Dermis microvascular lymphatic vessel endothelial cell (primary cell): ENCODE data around the gene DENND1A. TPM values are rescaled to one million over a fixed set of nuclear protein-coding genes. Genes with fewer than 3 reads are reported as not detected.
"Not testable (repeated sequence)": the region's sequence is repeated elsewhere in the genome, so short reads cannot be mapped to it uniquely, and the experiment has no call there.

Source experiments
- DNase-seq, 2 donors: peaks; one replicate each; pipeline versions ENCODE4 v3.0.0 to v3.0.0-alpha.2; 2010; ENCODE audit warnings: low read depth in 2 of 2
- total RNA-seq: library from RNA; depleted of rRNA; stranded (reverse); fragments of >200 nt; gene quantifications from 2 replicates; pipeline ENCODE4 v1.2.1, GENCODE V29; 2014

Gene DENND1A
- total RNA-seq, 1 donor from 2014 or later: 7.1 TPM

GRCh38 chr9:123345567-123345955, 584.4 kb downstream of the DENND1A start:
- no peak for DNase-seq

DNA sequence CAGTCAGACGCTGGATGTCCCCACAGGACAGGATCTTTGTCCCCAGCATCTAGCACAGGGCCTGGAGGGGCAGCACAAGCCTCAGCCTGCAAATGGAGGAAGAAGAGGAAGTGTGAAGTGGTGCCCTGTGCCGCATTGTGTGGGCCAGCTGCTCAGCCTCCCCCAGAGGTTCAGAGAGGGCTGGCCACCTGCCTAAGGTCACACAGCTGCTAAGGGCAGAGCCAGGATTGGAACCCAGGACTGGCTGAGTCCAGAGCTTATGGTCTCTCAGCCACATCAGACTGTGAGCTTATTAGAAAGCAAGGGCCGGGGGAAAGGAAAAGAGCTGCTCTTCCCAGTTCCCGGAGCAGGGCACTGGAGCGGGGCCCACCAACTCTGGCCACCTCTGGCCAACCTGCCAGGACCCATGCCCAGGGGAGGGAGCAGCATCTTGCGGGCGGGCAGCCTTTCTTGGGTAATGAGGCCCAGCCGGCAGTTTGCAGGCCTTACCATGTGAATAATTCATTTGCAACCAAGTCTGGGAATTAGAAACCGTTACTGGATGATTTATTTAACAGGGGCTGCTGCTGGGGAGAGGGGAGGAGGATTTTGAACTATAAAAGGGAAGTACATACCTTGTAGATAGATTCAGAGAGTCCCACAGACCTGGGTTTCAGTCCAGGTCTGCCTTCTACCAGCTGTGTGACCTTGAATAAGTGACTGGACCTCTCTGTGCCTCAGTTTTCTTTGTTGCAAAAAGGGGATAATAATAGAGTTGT, 585.6 kb downstream of the DENND1A start:
- no peak for DNase-seq

- no peak for DNase-seq
Measured at GRCh38 chr9:123343443-123344191, 586.3 kb downstream of the DENND1A start.

GRCh38 chr9:123342247-123342646, 587.7 kb downstream of the DENND1A start:
- DNase-seq: no peak

DNA sequence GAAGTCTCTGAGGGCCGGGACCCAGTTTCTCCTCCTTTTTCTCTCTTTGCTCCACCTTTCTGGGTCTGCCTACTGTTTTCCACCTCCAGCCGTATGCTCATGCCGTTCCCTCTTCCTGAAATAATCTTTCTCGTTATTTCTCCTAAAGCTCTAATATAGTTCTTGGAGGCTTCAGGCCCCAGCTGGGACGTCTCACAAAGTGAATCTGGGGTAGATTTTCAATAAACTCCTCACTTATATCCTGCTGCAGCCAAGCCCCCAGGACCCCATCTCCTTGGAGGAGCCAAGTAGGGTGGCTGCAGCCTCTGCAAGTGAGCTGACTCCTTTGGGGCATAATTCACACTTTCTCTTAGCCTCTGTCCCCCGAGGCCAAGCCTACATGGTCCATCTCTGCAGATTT, 588.1 kb downstream of the DENND1A start:
- DNase-seq: no peak

DNA sequence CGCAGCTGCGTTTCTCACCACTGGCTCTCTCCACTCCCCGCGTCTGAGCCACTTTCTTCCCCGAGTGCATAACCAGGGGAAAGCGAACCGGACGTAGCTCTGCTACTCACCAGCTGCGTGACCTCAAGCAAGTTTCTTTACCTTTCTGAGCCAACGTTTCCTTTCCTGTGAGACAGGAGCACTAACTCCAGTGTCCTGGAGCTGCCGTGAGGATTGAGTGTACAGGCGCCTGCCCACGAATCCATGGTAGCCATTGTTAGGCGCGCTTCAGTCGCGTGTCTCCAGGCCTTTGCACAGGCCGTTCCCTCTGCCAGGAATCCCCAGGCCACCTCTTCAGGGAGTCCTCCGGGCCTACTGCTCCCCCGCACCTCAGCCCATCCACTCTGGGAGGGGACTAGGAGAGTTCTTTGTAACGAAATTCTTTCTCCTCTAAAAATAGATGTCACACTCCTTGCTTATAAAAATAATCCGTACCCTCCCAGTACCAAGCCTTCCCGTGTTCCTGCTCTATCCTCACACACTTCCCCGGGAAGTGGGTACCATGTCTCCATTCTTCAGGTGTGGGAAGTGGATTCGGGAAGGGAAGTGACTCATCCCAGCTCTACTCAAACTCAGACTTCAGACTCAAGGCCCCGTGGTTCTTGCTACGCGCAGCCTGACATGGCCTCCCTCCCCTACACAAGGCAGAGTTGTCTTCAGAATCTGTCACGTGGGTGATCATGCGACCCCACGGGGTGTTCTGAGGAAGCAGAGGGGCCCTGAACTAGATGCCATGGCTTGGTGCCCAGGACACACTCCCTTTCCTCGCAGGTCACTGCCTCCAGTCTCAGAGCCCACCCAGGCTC, 590.0 kb downstream of the DENND1A start:
- peak in 1 of 2 donors; percentile 42 for DNase-seq

- peak in 1 of 2 donors; percentile 64 for DNase-seq
Measured at GRCh38 chr9:123338710-123339665, 590.9 kb downstream of the DENND1A start.

DNA sequence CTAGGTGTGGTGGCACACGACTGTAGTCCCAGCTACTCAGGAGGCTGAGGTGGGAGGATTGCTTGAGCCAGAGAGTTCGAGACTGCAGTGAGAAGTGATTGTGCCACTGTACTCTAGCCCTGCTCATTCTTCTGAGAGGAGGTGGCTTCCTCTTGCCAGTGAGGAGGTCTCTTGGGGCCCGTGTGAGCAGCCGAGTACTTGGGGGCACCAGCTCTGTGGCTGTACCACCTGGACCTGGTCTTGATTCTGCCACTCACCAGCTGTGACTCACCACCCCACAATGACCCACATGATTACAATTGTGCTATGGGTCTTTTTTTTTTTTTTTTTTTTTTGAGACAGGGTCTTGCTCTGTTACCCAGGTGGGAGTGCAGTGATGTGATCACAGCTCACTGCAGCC, 592.0 kb downstream of the DENND1A start:
- no peak for DNase-seq

GRCh38 chr9:123336959-123337358, 593.0 kb downstream of the DENND1A start:
- no peak for DNase-seq

DNA sequence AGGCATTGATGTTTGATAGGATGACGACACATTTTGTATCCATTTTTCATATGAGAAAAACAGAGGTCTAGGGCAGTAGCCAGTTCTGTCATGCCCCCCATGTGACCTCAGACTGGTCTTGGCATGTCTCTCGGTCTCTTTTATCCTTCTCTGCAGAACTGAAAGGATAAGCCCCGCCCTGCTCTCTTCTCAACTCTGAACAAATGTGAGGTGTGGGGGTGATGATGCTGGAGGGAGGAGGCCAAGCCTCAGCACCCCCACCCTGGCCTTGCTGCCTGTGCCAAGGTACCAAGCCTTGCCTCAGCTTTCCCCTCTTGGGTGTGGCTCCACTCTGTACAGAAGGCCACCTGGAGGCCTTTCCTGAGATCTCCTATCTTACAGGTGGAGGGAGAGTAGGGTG, 593.5 kb downstream of the DENND1A start:
- no peak for DNase-seq

DNA sequence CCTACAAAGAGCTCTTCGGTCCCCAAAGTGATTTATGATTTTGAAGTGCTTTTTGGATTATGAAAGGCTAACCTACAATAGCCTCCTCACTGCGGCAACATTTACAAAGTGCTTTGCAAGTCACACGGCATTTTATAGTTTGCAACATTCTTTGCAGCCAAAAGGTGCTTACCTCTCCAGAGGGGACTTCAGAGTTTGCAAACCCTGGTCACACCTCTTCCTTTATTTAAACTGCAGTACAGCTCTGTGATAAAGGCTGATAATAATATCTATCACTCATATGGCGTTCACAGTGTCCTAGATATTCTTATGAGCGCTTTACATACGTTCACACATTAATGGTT, 594.0 kb downstream of the DENND1A start:
- DNase-seq: no peak

DNA sequence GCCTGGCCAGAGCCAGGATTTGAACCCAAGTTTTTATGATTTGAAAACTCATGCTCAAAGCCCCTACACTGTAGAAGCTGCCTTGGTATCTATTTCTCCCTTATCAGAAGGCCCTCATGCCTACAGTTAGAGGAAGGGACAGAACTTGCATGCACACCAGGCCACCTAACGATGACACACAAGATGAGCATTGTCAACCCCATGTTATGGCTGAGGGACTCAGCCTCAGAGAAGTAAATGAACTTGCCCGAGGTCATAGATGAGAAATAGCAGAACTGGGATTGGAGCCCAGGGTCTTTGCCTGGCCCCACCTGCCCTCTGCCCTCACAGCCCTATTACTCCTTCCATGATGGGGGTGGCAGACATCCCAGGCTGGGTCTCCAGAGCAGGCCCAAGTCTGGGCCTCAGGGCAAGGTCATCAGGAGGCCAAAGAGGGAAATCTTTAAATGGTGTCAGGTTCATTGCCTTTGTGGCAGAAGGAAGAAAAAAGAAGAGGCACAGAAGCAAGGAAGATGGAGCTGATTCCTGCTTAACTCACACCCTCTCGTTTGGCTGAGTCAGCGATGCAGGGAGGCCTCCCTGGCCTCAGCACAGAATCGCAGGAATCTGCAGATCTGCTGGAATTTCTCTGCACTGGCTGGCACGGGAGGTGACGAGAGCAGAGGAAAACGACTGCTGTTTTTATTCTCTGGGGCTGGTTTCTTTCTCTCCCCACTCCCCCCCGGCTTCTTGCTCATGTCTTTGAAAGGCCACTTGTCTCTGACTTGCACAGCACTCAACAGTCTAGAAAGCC, 594.5 kb downstream of the DENND1A start:
- no peak for DNase-seq

- DNase-seq: no peak
Measured at GRCh38 chr9:123334639-123335038, 595.3 kb downstream of the DENND1A start.

GRCh38 chr9:123333058-123333669, 596.8 kb downstream of the DENND1A start:
- not testable (repeated sequence) for DNase-seq

DNA sequence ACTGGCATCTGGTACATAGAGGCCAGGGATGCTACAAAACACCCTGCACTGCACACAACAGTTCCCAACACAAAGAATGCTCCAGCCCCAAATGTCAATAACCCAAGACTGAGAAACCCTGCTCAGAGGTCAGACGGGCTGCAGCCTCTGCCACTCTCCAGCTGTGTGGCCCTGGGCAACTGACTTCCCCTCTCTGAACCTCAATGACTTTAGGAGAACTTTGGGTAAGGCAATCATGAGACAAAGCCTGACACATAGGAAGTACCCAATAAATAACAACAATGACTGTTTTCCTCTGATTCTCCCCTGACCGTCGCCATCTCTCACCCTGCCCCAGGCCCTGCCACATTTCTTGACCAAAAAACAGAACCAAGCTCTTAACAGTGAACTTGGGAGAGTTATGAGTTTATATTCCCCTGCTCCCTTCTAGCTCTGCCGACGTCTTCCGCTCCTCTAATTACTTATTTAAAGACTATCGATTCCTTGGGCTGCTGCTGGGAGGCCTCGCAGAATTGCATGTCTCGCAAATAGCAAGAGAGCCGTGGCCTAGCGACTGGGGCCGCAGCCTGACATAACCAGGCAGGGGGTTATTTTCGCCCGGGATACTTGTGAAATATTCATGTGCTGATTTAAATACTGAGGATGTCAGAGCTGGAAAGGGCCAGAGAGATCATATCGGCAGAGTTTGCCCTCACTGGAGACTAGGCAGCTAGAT, 598.4 kb downstream of the DENND1A start:
- DNase-seq: no peak
